Astrocyte (in vitro differentiated cells and primary cell): ENCODE data around the gene USP1. TPM values are rescaled to one million over a fixed set of nuclear protein-coding genes. Genes with fewer than 3 reads are reported as not detected.

Experiments used
- DNase-seq: peaks from one replicate; pipeline ENCODE4 v3.0.0-alpha.2; 2010; ENCODE audit warnings: low read depth
- FAIRE-seq: peaks from 2 replicates; lab custom pipeline; 2011; peaks lifted over from hg19 to GRCh38; lab: Jason Lieb, UNC
- H2AFZ ChIP-seq: 2 replicates; pipeline ENCODE4 v1.6.0; 2012; ENCODE audit warnings: low read depth, low read length, inconsistent platforms
- H3K27ac ChIP-seq: 2 replicates; pipeline ENCODE4 v1.5.1; 2011; ENCODE audit warnings: low read depth, low read length, inconsistent platforms
- H3K27me3 ChIP-seq: 2 replicates; pipeline ENCODE4 v1.6.0; 2011; ENCODE audit warnings: low read length, inconsistent platforms; ENCODE audit not compliant: insufficient read depth
- H3K36me3 ChIP-seq: 2 replicates; pipeline ENCODE4 v1.5.1; 2011; ENCODE audit warnings: low read length, inconsistent platforms; ENCODE audit not compliant: insufficient read depth
- H3K4me1 ChIP-seq: 2 replicates; pipeline ENCODE4 v1.5.1; 2011; ENCODE audit warnings: low read length, inconsistent platforms; ENCODE audit not compliant: insufficient read depth
- H3K4me2 ChIP-seq: 2 replicates; pipeline ENCODE4 v1.6.0; 2012; ENCODE audit warnings: low read length, inconsistent platforms
- H3K4me3 ChIP-seq: 2 replicates; pipeline ENCODE4 v1.5.1; 2011; ENCODE audit warnings: low read depth, mild to moderate bottlenecking, low read length, inconsistent platforms; ENCODE audit not compliant: insufficient read depth
- H3K79me2 ChIP-seq: 2 replicates; pipeline ENCODE4 v1.6.0; 2012; ENCODE audit warnings: mild to moderate bottlenecking, low read length, inconsistent platforms; ENCODE audit not compliant: insufficient read depth
- H3K9ac ChIP-seq: 2 replicates; pipeline ENCODE4 v1.6.0; 2012; ENCODE audit warnings: mild to moderate bottlenecking, low read length, inconsistent platforms
- H3K9me3 ChIP-seq: 2 replicates; pipeline ENCODE4 v1.5.1; 2012; ENCODE audit warnings: low read depth, mild to moderate bottlenecking, low read length, inconsistent platforms; ENCODE audit not compliant: insufficient read depth
- H4K20me1 ChIP-seq: 2 replicates; pipeline ENCODE4 v1.6.0; 2012; ENCODE audit warnings: low read length, inconsistent platforms; ENCODE audit not compliant: insufficient read depth
- H3K27ac Mint-ChIP-seq: one replicate; pipeline ENCODE4 v1.8.0; 2021; ENCODE audit warnings: mild to moderate bottlenecking, mixed read lengths; ENCODE audit not compliant: unreplicated experiment
- H3K27me3 Mint-ChIP-seq: one replicate; pipeline ENCODE4 v1.8.0; 2021; ENCODE audit warnings: low read depth, mixed read lengths; ENCODE audit not compliant: unreplicated experiment
- H3K36me3 Mint-ChIP-seq: one replicate; pipeline ENCODE4 v1.8.0; 2021; ENCODE audit warnings: low read depth, mixed read lengths; ENCODE audit not compliant: unreplicated experiment
- H3K4me1 Mint-ChIP-seq: one replicate; pipeline ENCODE4 v1.8.0; 2021; ENCODE audit warnings: low read depth, mixed read lengths; ENCODE audit not compliant: unreplicated experiment
- H3K4me3 Mint-ChIP-seq: one replicate; pipeline ENCODE4 v1.8.0; 2021; ENCODE audit warnings: mild to moderate bottlenecking, moderate library complexity, mixed read lengths; ENCODE audit not compliant: unreplicated experiment
- H3K9me3 Mint-ChIP-seq: one replicate; pipeline ENCODE4 v1.8.0; 2021; ENCODE audit warnings: mild to moderate bottlenecking, mixed read lengths; ENCODE audit not compliant: unreplicated experiment
- EZH2 ChIP-seq: IDR thresholded peaks from 2 replicates; pipeline ENCODE4 v1.6.1; 2012; ENCODE audit warnings: mild to moderate bottlenecking, low read length, inconsistent platforms; ENCODE audit not compliant: insufficient read depth
- total RNA-seq: library from RNA; stranded (reverse); gene quantifications from 2 replicates; pipeline ENCODE4 v1.2.1, GENCODE V29; 2021
- TF ChIP-seq, protein P1 (sequence below): IDR thresholded peaks from 2 replicates; pipeline ENCODE4 v1.5.1; 2011; ENCODE audit warnings: low read depth, mild to moderate bottlenecking, inconsistent platforms, low read length, moderate library complexity; ENCODE audit not compliant: insufficient read depth

Gene USP1
- total RNA-seq, 1 donor from 2014 or later, result 12.8 TPM

DNA sequence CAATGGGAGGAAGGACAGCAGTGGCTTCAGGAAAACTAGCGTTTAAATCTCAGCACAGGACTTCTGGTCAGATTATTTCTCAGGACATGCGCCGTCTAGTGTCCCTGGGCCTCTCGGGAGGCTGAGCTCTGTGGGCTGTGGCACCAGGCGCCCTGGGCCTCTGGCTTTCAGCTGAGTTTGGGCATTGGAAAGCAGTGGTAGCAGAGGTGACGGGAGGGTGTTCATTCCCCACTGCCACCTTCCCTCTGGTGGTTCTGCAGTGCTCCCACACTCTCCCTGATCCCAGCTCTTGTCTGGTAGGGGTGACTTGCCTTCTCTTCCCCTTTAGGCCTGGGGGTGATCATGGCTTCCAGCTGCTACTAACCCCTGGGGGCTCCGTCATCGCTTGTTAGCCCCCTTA lies 42.2 kb upstream of the USP1 start:
- H3K9ac ChIP-seq, result no peak overlapping the region
- H3K27ac Mint-ChIP-seq, result no peak overlapping the region
- DNase-seq, result no peak
- H3K27me3 ChIP-seq, result peaks cover 2% of the 10 kb centered on the region
- no peaks in the 10 kb centered on the region for H3K4me1 ChIP-seq
- no peaks in the 10 kb centered on the region for H3K9me3 ChIP-seq
- H3K27ac ChIP-seq, result no peak overlapping the region
- no peaks in the 10 kb centered on the region for H3K79me2 ChIP-seq
- H3K9me3 Mint-ChIP-seq, result peaks cover 2% of the 10 kb centered on the region
- H3K4me1 Mint-ChIP-seq, result peaks cover 2% of the 10 kb centered on the region
- no peak for FAIRE-seq
- H3K27me3 Mint-ChIP-seq, result peaks cover 12% of the 10 kb centered on the region
- no peak overlapping the region for H2AFZ ChIP-seq
- H4K20me1 ChIP-seq, result no peaks in the 10 kb centered on the region
- no peaks in the 10 kb centered on the region for H3K36me3 ChIP-seq
- no peak overlapping the region for H3K4me2 ChIP-seq
- H3K36me3 Mint-ChIP-seq, result no peaks in the 10 kb centered on the region
- no peak overlapping the region for H3K4me3 Mint-ChIP-seq
- TF ChIP-seq, protein P1, sequence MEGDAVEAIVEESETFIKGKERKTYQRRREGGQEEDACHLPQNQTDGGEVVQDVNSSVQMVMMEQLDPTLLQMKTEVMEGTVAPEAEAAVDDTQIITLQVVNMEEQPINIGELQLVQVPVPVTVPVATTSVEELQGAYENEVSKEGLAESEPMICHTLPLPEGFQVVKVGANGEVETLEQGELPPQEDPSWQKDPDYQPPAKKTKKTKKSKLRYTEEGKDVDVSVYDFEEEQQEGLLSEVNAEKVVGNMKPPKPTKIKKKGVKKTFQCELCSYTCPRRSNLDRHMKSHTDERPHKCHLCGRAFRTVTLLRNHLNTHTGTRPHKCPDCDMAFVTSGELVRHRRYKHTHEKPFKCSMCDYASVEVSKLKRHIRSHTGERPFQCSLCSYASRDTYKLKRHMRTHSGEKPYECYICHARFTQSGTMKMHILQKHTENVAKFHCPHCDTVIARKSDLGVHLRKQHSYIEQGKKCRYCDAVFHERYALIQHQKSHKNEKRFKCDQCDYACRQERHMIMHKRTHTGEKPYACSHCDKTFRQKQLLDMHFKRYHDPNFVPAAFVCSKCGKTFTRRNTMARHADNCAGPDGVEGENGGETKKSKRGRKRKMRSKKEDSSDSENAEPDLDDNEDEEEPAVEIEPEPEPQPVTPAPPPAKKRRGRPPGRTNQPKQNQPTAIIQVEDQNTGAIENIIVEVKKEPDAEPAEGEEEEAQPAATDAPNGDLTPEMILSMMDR, result no peak
- TF ChIP-seq EZH2, result no peak
- H3K4me3 ChIP-seq, result no peak overlapping the region

DNA sequence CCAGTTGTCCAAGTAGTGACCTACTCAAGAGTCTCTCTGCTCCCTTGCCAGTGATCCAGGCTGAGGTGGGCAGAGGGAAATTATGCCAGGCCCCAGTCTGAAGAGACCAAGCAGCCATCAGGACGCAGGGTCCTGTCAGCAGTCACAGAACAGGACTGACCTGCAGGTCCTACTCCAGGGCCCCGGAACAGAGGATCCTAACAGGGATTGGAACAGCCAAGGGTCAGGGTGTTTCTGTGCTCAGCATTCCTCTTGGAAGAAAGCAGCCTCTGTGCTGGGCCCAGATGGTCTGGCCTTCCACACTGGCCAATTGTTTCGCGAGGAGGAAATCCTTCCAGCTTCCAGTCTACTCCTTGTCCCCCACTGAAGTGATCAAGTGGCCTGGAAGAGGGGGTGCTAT lies 41.6 kb upstream of the USP1 start:
- H4K20me1 ChIP-seq, result no peaks in the 10 kb centered on the region
- Mint-ChIP-seq H3K4me1 (peaks cover 2% of the 10 kb centered on the region), H3K4me3 (no peak overlapping the region), H3K27ac (no peak overlapping the region), H3K36me3 (no peaks in the 10 kb centered on the region), H3K9me3 (peaks cover 2% of the 10 kb centered on the region), H3K27me3 (peaks cover 12% of the 10 kb centered on the region)
- no peaks in the 10 kb centered on the region for H3K79me2 ChIP-seq
- FAIRE-seq (no peak), DNase-seq (no peak)
- H3K9ac ChIP-seq, result no peak overlapping the region
- no peaks in the 10 kb centered on the region for H3K4me1 ChIP-seq
- H3K9me3 ChIP-seq, result no peaks in the 10 kb centered on the region
- H3K36me3 ChIP-seq, result no peaks in the 10 kb centered on the region
- no peak overlapping the region for H3K27ac ChIP-seq
- H3K27me3 ChIP-seq, result peaks cover 2% of the 10 kb centered on the region
- no peak overlapping the region for H2AFZ ChIP-seq
- no peak overlapping the region for H3K4me2 ChIP-seq
- H3K4me3 ChIP-seq, result no peak overlapping the region
- no peak for TF ChIP-seq EZH2
- TF ChIP-seq, protein P1, result no peak

DNA sequence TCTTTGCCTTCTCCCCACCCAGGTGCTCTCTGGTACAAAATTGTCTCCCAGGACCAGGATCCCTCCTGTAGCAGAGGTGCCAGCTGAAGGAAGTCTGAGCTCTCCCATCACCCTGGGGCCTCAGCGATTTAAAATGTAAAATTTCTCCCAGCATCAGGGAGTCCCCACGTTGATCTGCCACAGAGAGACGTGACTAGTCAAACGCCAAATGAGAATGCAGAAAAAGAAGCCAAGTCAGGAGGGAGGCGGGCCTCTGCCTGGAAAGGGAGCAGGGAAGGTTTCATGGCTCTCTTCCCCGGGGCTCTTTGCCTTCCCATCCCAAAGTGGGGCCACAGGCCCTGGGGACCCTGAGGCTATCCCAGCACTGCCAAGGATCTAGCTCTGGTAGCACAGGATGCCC lies 40.0 kb upstream of the USP1 start:
- Mint-ChIP-seq H3K9me3 (peaks cover 2% of the 10 kb centered on the region), H3K4me3 (no peak overlapping the region), H3K36me3 (no peaks in the 10 kb centered on the region), H3K27ac (no peak overlapping the region), H3K27me3 (peaks cover 9% of the 10 kb centered on the region), H3K4me1 (peaks cover 2% of the 10 kb centered on the region)
- no peaks in the 10 kb centered on the region for H3K36me3 ChIP-seq
- no peak overlapping the region for H3K9ac ChIP-seq
- TF ChIP-seq EZH2, result no peak
- TF ChIP-seq, protein P1, result no peak
- peaks cover 2% of the 10 kb centered on the region for H3K27me3 ChIP-seq
- H3K27ac ChIP-seq, result no peak overlapping the region
- no peaks in the 10 kb centered on the region for H3K4me1 ChIP-seq
- FAIRE-seq (no peak), DNase-seq (no peak)
- H3K4me3 ChIP-seq, result no peak overlapping the region
- H3K9me3 ChIP-seq, result no peaks in the 10 kb centered on the region
- H4K20me1 ChIP-seq, result no peaks in the 10 kb centered on the region
- no peak overlapping the region for H2AFZ ChIP-seq
- no peaks in the 10 kb centered on the region for H3K79me2 ChIP-seq
- H3K4me2 ChIP-seq, result no peak overlapping the region
